Endothelial cell of umbilical vein (primary cell): ENCODE results near the gene CTBP2. TPM values are rescaled to one million over a fixed set of nuclear protein-coding genes. Genes with fewer than 3 reads are reported as not detected.

Experiments used
- BruUV-seq: library from RNA; stranded (reverse); fragments of 400-500 nt; replicated peaks from 2 replicates; lab custom pipeline; 2021; lab: Mats Ljungman, UMichigan
- CTCF ChIA-PET: fragments of 300-600, 350-600 bp; sonication (Branson Sonifier 250); formaldehyde crosslinking; loops from one replicate; lab custom pipeline; 2021; ENCODE audit warnings: antibody characterized with exemption, inconsistent platforms; lab: Charles Lee
- POLR2A ChIA-PET: fragments of 300-600, 350-600 bp; sonication (Branson Sonifier 250); formaldehyde crosslinking; loops from one replicate; lab custom pipeline; 2021; ENCODE audit warnings: antibody characterized with exemption, inconsistent platforms; lab: Charles Lee
- DNase-seq: peaks from one replicate; pipeline ENCODE4 v3.0.0-alpha.2; 2011; ENCODE audit warnings: low read depth, low spot score
- FAIRE-seq: peaks from 2 replicates; lab custom pipeline; 2011; peaks lifted over from hg19 to GRCh38; lab: Jason Lieb, UNC
- H2AFZ ChIP-seq: 2 replicates; pipeline ENCODE4 v1.6.0; 2012; ENCODE audit warnings: low read depth, low read length, control low read depth, inconsistent platforms
- H3K27ac ChIP-seq: 2 replicates; pipeline ENCODE4 v1.5.1; 2011; ENCODE audit warnings: low read depth, mild to moderate bottlenecking, control low read depth, low read length, moderate library complexity; ENCODE audit not compliant: insufficient read depth
- H3K27me3 ChIP-seq, 2 experiments: 2 replicates each; pipeline versions ENCODE4 v1.6.0 to v1.6.1; 2011; ENCODE audit warnings: low read length in 2 of 2, mixed read lengths in 1 of 2; ENCODE audit not compliant: control insufficient read depth in 2 of 2, insufficient read depth in 2 of 2
- H3K36me3 ChIP-seq, 2 experiments: 2 replicates in 1 of 2; 3 replicates in 1 of 2; pipeline ENCODE4 v1.5.1; 2011; ENCODE audit warnings: low read length in 2 of 2, mild to moderate bottlenecking in 1 of 2, moderate library complexity in 1 of 2; ENCODE audit not compliant: control insufficient read depth in 2 of 2, insufficient read depth in 2 of 2; ENCODE audit errors: extremely low read depth in 1 of 2
- H3K4me1 ChIP-seq: 3 replicates; pipeline ENCODE4 v1.5.1; 2011; ENCODE audit warnings: mild to moderate bottlenecking, low read length; ENCODE audit not compliant: control insufficient read depth, insufficient read depth; ENCODE audit errors: extremely low read depth
- H3K4me2 ChIP-seq: 2 replicates; pipeline ENCODE4 v1.6.1; 2011; ENCODE audit warnings: low read length, control low read depth, mixed read lengths; ENCODE audit not compliant: insufficient read depth
- H3K4me3 ChIP-seq, 3 experiments: fragments of 200-600 bp in 1 of 3; sonication (generic), shearing (Covaris generic) in 1 of 3; replicated peaks in 1 of 3; 2 replicates each; pipeline ENCODE4 v1.5.1; 2011 to 2016; ENCODE audit warnings: control low read depth in 3 of 3, low read length in 3 of 3, mild to moderate bottlenecking in 2 of 3, inconsistent platforms in 1 of 3, low read depth in 1 of 3, moderate library complexity in 1 of 3; ENCODE audit not compliant: insufficient read depth in 1 of 3
- H3K79me2 ChIP-seq: 2 replicates; pipeline ENCODE4 v1.6.0; 2012; ENCODE audit warnings: low read length, inconsistent platforms; ENCODE audit not compliant: control insufficient read depth, insufficient read depth
- H3K9ac ChIP-seq: replicated peaks from 2 replicates; pipeline ENCODE3; 2011; ENCODE audit warnings: low read length, control low read depth; ENCODE audit not compliant: insufficient read depth; ENCODE audit errors: extremely low read depth
- H3K9me1 ChIP-seq: replicated peaks from 3 replicates; pipeline ENCODE4 v1.6.0; 2011; ENCODE audit warnings: mild to moderate bottlenecking, low read length; ENCODE audit not compliant: control insufficient read depth, insufficient read depth; ENCODE audit errors: extremely low read depth
- H3K9me3 ChIP-seq: replicated peaks from 2 replicates; pipeline ENCODE4 v1.5.1; 2012; ENCODE audit warnings: low read length, inconsistent platforms; ENCODE audit not compliant: control insufficient read depth, insufficient read depth
- H4K20me1 ChIP-seq: replicated peaks from 2 replicates; pipeline ENCODE3; 2011; ENCODE audit warnings: mild to moderate bottlenecking, low read length; ENCODE audit not compliant: control insufficient read depth, insufficient read depth; ENCODE audit errors: extremely low read depth
- CTCF ChIP-seq, 2 donors: IDR thresholded peaks; 1 replicate in 1 of 2; 2 replicates in 1 of 2; pipeline ENCODE4 v1.5.1; 2011; ENCODE audit warnings: low read length in 2 of 2, mild to moderate bottlenecking in 2 of 2, moderate library complexity in 2 of 2, control low read depth in 1 of 2, inconsistent platforms in 1 of 2, low read depth in 1 of 2; ENCODE audit not compliant: insufficient read depth in 1 of 2; ENCODE audit errors: extremely low read depth in 1 of 2
- EZH2 ChIP-seq: IDR thresholded peaks from 2 replicates; pipeline ENCODE4 v1.6.1; 2012; ENCODE audit warnings: borderline replicate concordance, low read depth, mild to moderate bottlenecking, moderate library complexity, low read length, inconsistent platforms; ENCODE audit not compliant: severe bottlenecking
- FOS ChIP-seq: IDR thresholded peaks from 2 replicates; pipeline ENCODE4 v1.6.1; 2011; ENCODE audit warnings: mild to moderate bottlenecking, low read length, moderate library complexity, borderline replicate concordance; ENCODE audit not compliant: insufficient read depth
- GATA2 ChIP-seq: IDR thresholded peaks from 2 replicates; pipeline ENCODE4 v1.7.0; 2011; ENCODE audit warnings: low read depth, mild to moderate bottlenecking, moderate library complexity, mixed read lengths, low read length; ENCODE audit not compliant: insufficient read length, insufficient read depth
- JUN ChIP-seq: IDR thresholded peaks from 2 replicates; pipeline ENCODE4 v1.6.1; 2011; ENCODE audit warnings: borderline replicate concordance, low read depth; ENCODE audit not compliant: insufficient read length, insufficient read depth
- MAX ChIP-seq: IDR thresholded peaks from 2 replicates; pipeline ENCODE4 v1.6.1; 2011; ENCODE audit not compliant: insufficient read depth, insufficient read length
- MYC ChIP-seq: IDR thresholded peaks from one replicate; pipeline ENCODE4 v1.6.1; 2011; ENCODE audit warnings: mild to moderate bottlenecking, low read depth, low read length
- POLR2A ChIP-seq: IDR thresholded peaks from 2 replicates; pipeline ENCODE4 v1.6.1; 2012; ENCODE audit warnings: low read depth, mild to moderate bottlenecking, control low read depth, low read length
- POLR2AphosphoS5 ChIP-seq: IDR thresholded peaks from 2 replicates; pipeline ENCODE4 v1.6.1; 2012; ENCODE audit warnings: low read depth, mild to moderate bottlenecking, control low read depth, low read length, moderate library complexity; ENCODE audit not compliant: insufficient read depth
- dilution Hi-C: fragments of 300-500 bp; cut with MboI; formaldehyde crosslinking; loops from one replicate; pipeline ENCODE4 v1.15.0; 2019; ENCODE audit warnings: low sequenced_read_pairs; ENCODE audit not compliant: extremely low pct_ligation_motif_present
- intact Hi-C: fragments of 100-400 bp; cut with micrococcal nuclease; formaldehyde crosslinking; loops from one replicate; pipeline ENCODE4 v1.10.0; 2022
- polyA plus RNA-seq, 4 experiments: library from polyadenylated mRNA; depleted of rRNA in 3 of 4; stranded (reverse) in 3 of 4; unstranded in 1 of 4; fragments of >200 nt; gene quantifications; 2 replicates each; pipeline versions ENCODE4 v1.2.1 to v1.2.3, GENCODE V29; 2011 to 2012; ENCODE audit warnings: missing spikeins in 1 of 4
- total RNA-seq: library from RNA; stranded (reverse); gene quantifications from 2 replicates; pipeline ENCODE4 v1.2.3, GENCODE V29; 2021

The CTBP2 gene
- total and polyA plus RNA-seq, 2 donors (not counting 3 experiments of a cell fraction or from before 2014, with no cell fraction given): 118 to 128 TPM

- DNase-seq (no peak), FAIRE-seq (peak; percentile 28)
- no peak overlapping the region for H3K4me2 ChIP-seq
- H3K36me3 ChIP-seq: peaks cover 0 to 19% of the 10 kb centered on the region in 2 experiments
- H3K9ac ChIP-seq: no peak overlapping the region
- TF ChIP-seq GATA2 (no peak), MAX (no peak), JUN (no peak), POLR2A (no peak), EZH2 (no peak), MYC (no peak), FOS (no peak), POLR2AphosphoS5 (no peak), CTCF (IDR thresholded peaks at IDR 0.05; ENCODE audit: extremely low read depth in 1 of 2, insufficient read depth in 1 of 2, low read depth in 1 of 2, low read length in 2 of 2) (no peak)
- POLR2A ChIA-PET: no interaction called here
- dilution Hi-C loops (no loop called here), intact Hi-C loops (no loop called here)
- CTCF ChIA-PET: interaction anchor here (1.2 kb wide), 1 partner anchor 12 kb away, joined by 4 read pairs; no protein-coding TSS in a partner anchor
- H3K79me2 ChIP-seq: peaks cover 96% of the 10 kb centered on the region
- no peaks in the 10 kb centered on the region for H3K9me3 ChIP-seq
- no peaks in the 10 kb centered on the region for H3K27me3 ChIP-seq
- H4K20me1 ChIP-seq: peaks cover 2% of the 10 kb centered on the region
- BruUV-seq: no TSS peak
- no peak overlapping the region for H3K27ac ChIP-seq
- H3K4me1 ChIP-seq: peaks cover 13% of the 10 kb centered on the region
- H2AFZ ChIP-seq: no peak overlapping the region
- H3K4me3 ChIP-seq: no peak overlapping the region
- H3K9me1 ChIP-seq: no peaks in the 10 kb centered on the region
These were observed 62.8 kb downstream of the CTBP2 start for GRCh38 chr10:125097409-125098070.
